Stimulated activated CD4-positive, alpha-beta T cell treated with anti-CD3 and anti-CD28 coated beads, Interleukin-2, amount 100 ng/mL, for 4 hours (primary cell): ENCODE measurements around the gene GRID1.

ENCODE experiments used
- DNase-seq: peaks from one replicate; pipeline ENCODE4 v3.0.0-alpha.2; 2020; ENCODE audit warnings: low read depth

Gene GRID1

DNA sequence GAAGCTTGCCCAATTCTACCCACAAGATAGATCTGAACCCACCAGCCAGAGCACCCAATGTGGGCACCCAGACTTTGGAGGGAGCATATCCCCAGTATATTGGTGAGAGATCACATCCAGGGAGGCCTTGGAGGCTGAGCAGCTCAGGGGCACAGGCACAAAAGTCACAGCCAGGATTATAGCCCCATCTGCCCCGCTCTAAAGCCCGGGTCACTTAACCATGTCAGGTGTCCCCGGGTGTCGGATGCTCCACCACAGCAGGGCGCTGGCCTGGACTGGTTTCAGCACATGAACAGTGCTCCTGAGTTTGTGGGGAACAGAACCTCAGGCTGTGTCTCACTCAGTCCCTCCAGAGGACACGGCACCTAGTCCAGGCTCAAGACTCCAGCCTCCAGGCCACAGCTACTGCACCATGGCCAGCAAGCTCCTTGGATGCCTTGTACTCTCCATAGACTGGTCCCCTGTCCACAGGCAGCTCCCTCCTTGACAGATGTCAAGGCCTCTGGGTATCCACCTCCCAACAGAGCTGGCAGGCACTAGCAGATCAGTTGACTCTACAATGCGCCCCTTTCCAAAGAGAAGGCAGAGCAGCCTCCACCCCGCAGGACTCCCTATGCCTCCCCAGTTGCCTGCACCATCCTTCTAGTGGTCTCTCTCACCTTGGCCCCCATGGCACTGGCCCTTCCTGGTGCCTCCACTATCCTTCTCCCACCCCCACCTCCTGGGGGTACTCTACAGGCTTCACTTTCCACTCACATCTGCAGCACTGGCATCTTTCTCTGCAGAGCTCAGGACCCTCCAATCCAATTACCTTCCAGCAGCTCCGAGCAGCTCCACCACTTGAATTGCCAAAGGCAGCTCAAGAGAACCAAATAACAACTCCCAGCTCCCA is 306.0 kb downstream of the GRID1 start:
- no peak for DNase-seq

DNA sequence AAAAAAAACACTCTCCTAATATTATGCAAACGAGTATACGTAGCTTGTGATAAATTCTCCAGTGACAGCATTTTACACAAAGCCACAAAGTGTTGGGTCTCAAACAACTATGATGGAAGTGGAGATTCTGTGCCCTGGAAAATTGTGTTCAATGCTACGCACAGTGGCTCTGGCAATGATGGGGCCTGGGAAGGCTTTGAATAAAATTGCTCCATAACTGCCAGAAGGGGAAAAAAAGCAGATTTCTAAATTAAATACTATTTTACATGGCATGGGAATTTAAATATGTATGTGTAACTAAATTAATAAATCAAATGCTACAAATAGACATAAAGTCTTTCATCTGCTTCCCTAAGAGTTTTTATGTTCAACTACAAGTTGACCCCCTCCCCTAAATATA is 306.7 kb downstream of the GRID1 start:
- no peak for DNase-seq

DNA sequence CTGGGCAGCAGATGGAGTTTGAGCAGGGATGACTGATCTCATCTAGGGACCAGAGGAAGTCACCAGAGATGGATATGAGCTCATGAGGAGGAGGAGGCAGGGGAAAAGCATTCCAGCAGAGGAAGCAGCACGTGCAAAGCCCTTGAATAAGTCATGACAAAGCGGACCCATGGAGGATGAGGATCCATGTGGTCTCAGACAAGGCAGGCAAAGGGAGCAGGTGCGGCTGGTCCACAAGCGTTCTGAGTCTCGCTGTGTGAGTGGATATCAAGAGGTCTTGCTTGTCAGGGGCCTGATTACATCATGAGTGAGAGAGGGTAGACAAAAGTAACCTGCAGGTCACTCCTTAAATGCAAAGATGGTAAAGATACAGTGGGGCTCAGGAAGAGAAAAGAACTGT is 307.6 kb downstream of the GRID1 start:
- no peak for DNase-seq

DNA sequence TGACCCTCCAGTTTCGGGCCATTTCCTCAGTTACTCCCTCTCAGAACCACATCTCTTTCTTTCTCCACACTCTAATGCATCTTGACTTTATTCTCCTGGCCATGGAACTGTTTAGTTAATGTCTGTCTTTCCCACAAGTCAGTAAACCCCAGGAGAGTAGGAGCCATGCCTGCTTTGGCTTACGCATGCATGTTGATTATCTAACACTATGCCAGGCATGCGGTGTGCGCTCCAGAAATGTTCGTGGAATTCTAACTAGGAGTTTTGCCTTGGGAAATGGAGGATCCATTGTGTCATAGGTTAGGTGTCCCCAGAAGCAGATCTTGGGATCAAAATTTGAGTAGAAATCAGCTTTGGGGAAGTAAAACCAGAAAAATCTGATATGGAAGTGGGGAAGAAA is 308.9 kb downstream of the GRID1 start:
- no peak for DNase-seq

DNA sequence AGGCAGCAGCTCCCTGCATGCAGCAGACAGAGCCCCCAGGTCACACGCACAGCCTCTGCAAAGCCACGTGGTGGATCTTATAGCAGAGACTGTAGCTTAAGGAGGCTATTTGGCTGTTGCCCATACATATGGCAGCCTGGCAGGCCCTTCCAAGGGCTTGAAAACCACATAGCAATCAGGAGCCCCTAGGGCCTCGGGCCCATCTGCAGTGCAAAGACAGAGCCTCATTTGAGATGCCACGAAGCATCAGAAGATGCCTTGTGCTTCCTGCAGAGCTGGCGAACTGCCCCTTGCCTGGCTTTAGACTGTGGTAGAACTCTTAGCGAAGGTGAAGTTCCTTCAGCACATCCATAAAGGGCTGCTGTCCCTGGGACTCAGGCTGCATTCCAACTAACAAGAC is 309.9 kb downstream of the GRID1 start:
- DNase-seq: no peak

DNA sequence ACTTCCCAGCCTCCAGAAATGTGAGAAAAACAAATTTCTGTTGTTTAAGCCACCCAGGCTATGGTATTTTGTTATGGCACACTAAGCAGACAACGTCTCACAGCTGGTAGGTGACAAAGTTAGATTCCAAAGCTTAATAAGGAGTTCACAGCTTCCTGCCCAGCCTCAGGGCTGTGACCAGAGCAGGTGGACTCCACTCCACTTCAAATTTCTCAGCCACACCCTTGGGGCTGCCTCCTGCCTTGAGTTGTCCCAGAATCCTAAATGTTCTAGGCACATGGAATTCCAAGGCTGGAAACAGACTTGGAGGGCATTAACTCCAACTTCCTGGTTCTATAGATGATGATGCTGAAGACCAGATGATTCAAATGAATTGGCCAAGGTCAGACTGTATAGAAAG is 310.7 kb downstream of the GRID1 start:
- DNase-seq: no peak

DNA sequence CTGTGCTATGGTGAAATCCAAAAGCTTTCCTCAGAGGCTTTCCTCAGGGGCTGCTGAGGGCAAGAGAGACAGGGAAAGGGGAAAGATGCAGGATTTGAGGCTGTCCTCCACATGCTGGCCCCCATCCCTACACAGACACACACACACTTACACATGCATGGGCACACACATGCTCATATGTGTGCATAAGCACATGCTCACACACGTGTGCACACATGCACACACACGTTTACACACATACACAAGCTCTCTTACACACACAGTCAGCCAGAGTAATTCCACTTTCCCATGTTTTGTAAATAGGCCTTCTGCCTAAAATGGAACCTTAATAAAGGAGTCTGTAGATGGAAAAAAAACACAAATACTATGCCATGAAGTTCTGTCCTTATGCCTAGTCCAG is 312.9 kb downstream of the GRID1 start:
- no peak for DNase-seq

DNA sequence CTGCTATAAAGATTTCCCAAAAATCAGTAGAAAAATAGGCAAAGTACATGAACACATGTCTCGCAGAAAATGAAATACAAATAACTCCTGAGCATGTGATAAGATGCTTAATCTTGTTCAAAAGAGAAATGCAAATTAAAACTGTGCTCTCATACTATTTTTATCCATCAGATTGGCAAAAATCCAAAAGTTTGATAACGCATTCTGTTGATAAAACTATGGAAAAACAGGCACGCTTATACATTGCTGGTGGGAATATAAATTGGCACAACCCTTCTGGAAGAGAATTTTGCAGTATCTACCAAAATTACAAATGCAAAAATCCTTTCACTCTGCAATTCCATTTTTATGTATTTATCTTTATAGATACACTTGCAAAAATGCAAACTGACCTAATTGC is 315.0 kb downstream of the GRID1 start:
- no peak for DNase-seq

DNA sequence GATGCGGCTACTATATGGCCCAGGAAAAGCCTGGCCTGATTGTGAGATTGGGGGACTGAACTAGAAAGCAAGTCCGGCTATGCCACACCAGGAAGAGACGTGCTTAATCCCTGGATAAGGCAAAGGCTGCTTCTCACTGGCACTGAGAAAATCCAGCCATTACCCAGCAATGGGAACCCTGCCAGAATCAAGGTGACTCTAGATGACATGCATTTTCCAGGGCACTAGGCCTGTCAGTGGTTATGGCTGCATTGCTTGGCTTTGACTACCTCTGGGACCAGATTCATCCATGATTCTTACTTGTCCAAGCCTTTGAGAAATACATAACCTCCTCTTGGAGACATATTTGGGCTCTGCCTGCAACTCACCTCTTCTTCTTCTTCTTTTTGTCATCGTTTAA is 317.2 kb downstream of the GRID1 start:
- DNase-seq: no peak

DNA sequence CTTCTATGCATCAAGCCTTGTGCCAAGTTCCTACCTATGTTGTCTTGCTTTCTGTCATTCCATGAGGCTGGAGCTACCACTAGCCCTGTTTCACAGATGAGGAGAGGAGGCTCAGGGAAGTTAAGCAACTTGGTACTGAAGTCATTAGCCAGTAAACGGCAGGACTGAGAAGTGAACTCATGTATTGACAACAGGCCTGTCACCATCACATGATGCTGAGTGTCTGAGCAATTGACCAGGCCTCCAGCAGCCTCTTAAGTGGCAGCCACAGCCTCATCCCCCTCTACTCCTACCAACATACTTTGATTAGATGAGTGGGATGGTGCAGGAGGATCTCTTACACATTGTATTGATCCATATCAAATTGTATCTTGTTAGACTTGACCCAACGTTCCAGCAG is 317.6 kb downstream of the GRID1 start:
- DNase-seq: no peak

DNA sequence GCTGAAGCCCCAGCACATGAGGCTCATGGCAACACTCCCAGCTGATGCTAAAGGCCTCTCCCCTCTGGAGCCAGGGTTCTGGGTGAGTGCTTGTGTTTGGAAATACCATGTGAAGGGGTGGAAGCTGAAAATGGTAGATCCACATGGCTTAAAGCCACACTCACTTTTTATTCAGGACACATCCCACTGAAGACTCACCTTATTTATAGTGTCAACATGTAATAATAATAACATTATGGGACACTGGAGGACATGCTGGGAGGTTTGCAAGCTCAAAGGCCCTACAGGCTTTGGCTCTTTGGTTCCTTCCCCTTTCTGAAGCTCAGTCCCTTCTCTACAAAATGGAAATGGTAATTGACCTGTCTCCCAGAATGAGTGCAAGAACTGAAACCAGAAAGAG is 318.0 kb downstream of the GRID1 start:
- DNase-seq: no peak

DNA sequence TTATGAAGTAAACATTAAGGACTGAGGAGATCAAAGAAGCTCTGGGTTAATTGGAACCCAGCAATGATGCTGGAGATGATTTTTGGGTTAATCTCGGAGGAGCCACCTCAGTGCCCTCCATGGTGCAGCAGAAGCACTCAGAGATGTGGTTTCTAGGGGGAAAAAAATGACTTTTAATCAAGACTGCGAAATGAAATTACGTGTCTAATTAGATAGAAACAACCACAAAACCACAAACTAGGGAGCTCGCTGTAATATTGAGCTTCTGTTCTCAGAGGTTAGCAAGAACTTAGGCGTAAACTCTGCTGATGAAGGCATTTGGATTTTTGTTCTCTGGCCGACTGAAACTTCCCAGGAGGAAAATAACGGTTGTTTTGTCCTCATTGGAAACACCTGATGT is 319.0 kb downstream of the GRID1 start:
- DNase-seq: no peak

DNA sequence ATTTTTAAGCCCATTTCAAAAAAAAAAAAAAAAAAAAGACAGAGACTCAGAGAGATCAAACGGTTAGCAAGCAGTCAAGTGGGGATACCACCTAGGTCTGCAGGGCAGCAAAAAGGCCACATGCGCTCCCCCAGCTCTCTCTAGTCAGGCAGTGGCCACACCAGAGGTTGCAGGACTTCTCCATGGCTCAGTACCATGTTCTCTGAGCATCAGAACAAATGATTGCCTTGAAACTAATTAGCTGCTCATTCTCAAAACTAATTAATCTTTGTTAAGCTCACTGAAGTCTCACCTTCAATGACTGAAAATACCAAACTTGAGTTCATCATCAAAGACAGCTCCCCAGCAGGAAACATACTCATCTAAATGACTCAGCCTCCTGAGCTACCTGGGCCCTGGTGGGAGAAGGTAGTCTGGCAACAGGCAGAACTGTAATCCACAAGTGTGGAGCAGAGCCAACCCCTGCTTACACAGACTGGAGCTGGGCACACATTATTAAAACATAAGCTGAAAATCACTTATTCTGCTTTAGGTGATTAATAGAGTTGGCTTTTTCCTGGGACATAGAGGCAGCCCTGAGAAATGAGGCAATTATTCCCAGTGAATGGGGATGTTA is 319.6 kb downstream of the GRID1 start:
- DNase-seq: no peak

DNA sequence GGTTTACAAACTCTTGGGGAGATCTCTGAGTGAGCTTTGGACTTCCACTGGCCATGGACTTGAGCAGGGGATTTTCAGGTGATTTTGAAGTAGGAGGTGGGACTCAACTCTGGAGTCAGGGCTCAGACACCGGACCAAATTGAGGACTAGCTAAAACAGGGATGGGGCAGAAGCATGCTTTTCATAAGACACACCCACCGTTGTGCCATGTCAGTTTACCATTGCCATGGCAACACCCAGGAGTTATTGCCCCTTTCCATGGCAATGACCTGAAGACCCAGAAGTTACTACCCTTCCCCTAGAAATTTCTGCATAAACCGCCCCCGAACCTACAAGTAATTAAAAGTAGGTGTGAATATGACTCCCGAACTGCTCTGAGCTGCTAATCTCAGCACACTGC is 320.7 kb downstream of the GRID1 start:
- no peak for DNase-seq

DNA sequence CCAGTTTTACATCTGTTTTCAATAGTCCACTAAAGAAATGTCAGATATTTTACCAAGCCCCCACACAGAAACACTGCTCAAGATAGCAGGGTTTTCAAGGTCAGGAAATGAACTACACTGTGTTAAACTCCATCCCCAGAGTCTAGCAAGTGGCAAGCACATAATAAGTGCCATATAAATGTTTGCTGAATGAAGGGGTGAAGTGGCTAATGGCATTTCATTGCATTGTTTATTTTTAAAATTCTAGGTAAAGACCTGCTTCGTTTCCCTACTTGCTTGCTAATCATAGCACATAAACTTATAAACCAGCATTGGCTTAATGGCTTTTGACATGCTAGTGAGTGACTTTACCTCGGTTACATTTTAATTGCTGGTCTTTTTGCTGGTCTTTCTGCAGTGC is 322.6 kb downstream of the GRID1 start:
- no peak for DNase-seq

DNA sequence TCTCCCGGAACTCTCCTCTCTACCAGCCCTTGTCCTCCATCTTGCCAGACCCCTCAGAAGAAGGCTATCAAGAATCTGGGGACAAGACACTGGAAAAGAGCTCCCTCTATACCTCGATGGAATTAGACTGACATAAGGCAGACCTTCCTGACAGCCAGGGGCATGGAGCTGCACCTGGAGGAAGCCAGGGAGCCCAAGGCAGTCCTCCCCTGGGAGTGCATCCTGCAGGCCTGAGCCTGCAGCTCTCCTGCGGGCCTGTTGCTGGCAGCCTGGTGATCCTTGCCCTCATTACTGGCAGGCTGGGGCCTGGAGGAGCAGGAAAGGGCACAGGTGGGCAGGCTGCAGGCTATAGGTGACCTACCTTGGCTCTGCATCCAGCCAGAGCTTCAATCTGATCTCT is 323.4 kb downstream of the GRID1 start:
- DNase-seq: no peak

DNA sequence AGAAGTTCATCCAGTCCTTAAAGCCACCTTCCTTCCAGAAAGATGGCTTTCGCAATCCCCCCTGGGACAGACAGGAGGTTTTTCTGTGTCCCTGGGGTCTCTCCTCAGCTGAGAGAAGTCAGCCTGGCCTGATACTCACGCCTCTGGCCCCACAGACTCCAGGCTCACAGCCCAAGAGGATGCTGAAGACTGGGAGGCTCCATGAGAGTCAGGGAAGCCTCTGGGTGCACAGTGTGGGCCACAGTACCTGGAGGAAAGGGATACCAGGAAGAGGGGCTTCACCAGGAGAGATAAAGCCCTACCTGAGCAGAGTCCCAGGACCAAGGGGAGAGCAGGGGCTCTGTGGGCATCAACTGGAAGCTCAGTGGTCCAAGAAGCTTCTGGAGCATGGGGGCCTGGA is 324.4 kb downstream of the GRID1 start:
- DNase-seq: no peak

DNA sequence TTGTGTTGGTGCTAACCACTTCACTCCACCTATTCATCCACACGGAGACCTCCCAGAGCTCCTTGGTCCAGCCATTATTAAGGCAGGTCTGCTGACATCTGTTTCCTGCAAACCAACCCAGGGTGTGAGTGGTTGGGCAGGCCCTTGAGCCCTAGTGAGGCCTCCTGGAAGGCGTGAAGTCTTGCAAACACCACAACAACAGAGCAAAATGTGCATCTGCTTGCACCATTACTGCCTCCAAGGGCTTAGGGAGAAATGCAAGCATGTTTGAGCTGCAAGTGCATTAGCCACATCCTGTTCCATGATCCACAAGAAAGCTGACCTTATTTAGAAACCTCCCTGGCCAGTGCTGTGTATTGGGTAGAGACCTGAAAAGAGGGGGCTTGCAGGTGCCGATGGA is 325.5 kb downstream of the GRID1 start:
- no peak for DNase-seq

DNA sequence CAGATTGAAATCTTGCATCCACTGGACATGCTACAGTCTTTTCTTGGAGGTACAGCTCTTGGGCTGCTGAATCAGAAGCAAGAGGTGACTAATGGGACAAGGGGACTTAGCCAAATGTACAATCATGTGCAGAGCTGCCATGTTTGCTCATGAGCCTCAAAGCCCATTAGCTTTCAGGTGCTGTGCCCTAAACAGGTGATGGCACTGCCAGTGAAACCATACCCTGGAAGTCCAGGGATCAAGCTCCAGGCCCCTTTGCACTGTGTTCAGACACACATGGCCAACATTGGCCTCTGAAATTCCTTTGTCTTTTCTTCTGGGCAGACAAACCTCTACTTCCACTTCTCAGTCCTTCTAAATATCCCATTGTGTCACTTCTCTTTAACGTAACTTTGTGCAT is 328.2 kb downstream of the GRID1 start:
- no peak for DNase-seq

DNA sequence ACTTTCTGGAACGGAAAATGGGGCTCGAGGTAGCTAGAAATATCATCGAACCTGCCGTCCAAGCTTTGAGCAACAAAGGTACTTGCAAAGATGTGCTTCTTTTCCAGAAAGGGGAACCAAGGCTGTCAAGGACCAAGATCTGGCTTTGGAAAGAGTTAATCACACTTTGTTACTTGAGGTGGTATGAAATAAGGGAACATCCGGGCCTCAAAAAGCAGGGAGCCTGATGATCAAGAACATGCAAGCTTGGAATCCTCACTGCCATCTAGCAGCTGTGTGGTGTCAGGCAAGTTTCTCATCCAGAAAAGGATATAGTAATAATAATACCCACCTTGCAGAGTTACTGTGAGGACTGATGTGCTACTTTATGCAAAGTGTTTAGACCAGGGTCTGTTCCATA is 329.5 kb downstream of the GRID1 start:
- DNase-seq: no peak

DNA sequence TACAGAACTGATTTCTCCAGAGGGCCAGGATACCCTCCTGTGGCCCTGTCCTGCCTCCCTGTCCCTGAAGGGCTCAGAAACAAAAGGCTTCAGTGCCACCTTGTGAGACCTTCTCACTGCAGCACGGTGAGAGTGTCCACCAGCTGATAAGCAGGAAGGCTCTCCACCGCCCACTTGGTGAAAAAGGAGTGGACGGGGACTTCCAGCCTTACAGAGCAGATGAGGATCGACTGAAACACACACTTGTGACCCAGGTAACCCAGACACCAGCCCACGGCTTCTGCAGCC is 330.1 kb downstream of the GRID1 start:
- DNase-seq: no peak

DNA sequence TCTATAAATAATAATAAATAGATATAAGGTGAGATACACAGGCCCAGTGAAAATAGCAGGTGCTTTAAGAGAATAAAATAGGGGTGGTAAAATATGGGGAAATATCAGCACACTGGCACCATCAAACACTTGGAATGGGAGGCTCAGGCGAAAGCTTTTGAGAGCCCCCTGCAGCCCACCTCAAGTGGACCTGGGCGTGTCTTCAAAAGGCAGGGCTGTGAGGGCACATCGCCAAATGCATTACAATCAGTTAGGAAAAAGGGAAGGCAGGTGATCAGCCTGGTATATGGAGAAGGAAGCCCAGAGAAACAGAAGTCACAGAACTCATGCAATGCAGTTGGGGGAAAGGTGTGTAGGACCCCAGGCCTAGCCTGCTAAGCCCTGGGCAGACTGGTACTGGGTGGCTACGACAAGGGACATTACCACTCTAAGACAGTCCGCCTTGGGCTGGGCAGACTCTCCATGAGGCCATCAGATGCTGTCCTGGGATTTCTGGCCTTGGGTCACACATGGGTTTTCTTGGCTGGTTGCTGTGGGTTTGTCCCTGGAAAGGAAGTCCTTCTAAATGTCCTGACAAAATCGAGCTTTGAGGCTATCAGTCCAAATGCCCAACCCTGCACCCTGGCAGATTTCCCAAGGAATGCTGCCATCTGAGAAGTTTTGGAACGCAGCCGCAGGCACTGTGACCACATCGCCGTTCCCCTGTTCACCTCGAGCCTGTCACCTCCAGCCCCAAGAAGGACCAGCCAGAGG is 330.6 kb downstream of the GRID1 start:
- DNase-seq: no peak

DNA sequence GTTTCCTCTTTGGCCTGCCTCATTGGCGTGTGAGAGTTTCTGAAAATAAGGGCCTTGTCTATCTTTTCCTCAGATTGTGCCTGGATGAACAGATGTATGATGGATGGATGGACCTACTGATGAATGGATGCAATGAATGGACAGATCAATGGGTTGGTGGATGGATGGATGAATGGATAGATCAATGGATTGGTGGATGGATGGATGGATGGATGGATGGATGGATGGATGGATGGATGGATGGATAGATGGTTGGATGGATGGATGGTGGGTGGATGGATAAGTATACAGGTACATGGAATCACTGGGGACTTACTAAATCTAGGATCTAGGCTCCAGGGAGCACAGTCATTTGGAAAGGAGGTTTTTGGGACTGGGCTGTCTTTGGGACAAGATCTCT is 331.9 kb downstream of the GRID1 start:
- no peak for DNase-seq

DNA sequence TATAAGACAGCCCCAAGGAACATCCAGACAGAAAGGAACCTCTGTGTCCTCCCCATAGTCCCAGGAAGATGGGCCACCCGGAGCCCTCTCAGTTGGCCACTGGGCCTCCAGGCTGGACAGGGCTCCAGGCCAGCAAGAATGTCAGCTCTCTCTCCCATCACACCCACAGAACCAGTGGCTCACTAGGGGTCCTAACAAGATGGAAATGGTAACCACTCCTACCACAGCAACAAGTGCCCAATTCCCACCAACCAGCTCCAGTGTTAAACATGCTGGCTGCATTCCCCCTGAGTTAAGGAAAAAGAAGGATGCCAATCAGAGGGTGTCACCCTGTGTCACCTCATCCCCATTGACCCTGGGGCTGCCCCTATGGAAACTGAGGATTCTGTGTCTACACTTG is 333.0 kb downstream of the GRID1 start:
- DNase-seq: no peak
